HG02759 (cell line): ENCODE measurements around the gene RRN3.
"Not testable (repeated sequence)": the region's sequence is repeated elsewhere in the genome, so short reads cannot be mapped to it uniquely, and the experiment has no call there.

ENCODE experiments used
- ATAC-seq: cut with Tn5 transposase; IDR thresholded peaks from one replicate; pipeline ENCODE4 v1.9.1; 2021; ENCODE audit warnings: mild to moderate bottlenecking, moderate library complexity; ENCODE audit not compliant: unreplicated experiment

The RRN3 gene

DNA sequence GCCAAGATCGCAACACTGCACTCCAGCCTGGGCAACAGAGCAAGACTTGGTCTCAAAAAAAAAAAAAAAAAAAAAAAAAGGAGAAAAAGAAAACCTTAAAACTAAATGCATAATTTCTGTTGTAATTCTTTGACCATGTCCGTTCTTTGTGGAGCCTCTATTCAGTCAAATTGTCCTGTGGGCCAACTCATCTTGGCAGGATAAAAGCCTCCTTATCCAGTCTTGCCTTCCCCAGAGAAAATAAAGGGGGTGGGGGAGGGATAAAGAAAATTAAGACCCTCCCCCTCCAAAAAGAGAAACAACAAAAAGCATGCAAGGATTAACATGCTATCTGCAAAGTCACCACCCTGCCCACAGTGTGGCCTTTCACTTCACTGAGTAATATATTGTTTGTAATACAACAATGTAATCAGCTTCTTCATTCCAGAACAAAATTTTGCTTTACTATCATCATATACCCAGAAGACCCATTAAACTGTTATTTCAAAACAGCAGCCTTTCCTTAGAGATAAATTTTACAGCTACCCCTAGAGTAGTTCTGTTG is 5.4 kb upstream of the RRN3 start:
- not testable (repeated sequence) for ATAC-seq

DNA sequence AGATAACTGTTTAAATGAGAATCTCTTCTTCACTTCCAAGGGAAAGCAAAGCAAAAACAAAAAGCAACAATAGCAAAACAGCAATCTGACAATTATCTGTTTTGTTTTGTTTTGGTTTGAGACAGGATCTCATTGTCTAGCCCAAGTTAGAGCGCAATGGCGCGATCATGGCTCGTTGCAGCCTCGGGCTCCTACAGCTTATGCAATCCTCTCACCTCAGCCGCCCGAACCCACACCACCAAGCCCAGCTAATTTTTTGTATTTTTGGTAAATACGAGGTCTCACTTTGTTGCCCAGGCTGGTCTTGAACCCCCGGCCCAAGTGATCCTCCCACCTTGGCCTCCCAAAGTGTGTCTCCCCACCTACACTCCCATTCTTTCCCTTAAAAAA is 2.5 kb upstream of the RRN3 start:
- ATAC-seq: not testable (repeated sequence)

DNA sequence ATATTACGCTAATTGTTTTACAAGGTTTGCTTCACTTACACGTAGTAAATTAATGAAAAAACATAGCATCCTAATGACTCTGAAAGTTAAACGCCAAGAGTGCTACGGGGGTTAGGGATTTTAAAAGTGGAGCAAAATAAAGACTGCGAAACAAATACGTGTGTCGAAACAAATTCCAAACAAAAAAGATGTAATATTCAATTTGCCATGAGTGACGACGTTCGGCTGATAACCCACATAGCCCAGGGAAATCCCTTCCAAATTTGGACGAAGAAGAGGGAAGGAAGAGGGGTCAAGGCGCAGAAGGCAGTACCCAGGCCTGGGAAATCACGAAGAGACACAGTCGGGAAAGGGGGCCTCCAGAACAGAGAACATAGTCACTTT is 509 bp downstream of the RRN3 start:
- ATAC-seq: not testable (repeated sequence)

DNA sequence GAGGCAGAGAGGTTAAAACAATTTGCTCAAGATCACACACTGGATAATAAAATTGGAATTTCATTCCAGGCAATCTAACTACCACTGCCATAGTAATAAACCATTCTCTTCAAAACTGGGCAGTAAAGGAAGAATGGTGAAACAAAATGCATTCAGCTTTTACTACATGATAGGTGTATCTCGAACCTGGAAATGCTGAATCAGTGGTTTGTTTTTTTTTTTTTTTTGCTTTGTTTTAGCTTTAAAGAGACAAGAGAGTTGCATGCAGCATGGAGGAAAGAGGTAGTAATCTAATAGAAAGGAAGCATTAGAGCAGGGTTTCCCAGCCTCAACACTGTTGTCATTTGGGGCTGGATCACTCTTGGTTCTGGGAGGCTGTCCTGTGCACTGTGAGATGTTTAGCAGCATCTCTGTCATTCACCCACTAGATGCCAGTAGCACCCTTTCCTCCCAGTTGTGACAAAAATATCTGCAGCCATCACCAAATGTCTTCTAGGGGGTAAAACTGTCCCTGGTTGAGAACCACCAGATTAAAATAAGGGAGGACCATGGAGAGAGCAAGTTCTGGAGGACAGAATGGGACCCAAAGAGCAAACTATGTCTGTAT is 3.3 kb downstream of the RRN3 start:
- ATAC-seq: not testable (repeated sequence)

DNA sequence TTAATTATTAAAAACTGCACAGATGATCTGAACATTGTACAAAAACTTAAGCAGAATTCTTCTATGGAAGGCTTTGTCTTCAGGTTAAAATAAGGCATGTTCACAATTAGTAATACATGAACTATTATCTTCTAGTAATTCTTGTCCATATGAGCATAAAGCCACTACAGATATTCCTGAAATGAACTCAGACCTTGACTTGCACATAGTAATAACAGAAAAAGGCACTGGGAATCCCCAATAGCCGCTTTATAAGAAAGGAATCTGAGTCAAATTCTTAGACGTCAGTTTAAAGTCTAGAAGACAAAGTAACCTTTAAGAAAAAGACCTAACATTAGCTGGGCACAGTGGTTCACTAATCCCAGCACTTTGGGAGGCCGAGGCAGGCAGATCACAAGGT is 11.3 kb downstream of the RRN3 start:
- peak; percentile 54 for ATAC-seq

DNA sequence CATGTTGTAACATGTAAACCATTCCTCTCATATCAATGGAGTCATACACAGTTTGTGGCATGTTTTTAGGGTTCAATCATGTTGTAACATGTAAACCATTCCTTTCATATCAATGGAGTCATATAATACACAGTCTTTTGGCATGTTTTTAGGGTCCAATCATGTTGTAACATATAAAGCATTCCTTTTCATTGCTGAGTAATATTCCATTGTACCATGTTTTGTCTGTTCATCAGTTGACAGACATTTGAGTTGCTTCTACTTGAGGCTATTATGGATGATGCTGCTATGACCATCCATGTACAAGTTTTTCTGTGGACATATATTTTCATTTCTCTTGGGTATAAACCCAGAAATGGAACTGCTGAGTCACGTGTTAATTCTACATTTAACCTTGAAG is 13.2 kb downstream of the RRN3 start:
- ATAC-seq: not testable (repeated sequence)

DNA sequence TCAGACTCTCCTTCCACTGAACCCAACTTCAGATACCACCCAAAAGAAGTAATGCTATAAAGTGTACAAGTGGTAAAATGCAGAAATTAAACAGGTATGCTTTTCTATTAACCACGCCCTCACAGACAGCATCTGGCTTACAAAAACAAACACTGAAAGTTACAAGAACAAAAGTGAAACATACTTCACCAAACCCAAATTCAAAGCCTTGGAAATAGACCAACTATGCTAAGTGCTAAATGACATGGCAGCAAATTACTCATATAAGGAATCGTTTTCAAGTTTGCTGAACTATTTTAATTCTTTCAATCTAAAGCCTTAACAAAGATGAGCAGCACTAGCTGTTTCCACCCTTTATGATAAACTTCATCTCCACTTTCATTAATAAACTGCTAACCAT is 17.9 kb downstream of the RRN3 start:
- ATAC-seq: not testable (repeated sequence)

DNA sequence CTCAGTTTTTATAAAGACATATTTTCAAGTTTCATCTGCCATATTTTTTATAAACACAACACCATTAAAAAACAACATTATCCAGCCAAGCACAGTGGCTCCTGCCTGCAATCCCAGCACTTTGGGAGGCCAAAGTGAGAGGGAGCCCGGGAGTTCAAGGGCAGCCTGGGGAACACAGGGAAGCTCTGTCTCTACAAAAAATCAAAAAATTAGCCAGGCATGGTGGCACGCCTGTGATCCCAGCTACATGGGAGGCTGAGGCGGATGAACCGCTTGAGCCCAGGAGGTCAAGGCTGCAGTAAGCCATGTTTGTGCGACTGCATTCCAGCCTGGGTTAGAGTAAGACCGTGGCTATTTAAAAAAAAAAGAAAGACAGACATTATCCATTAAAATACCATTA is 21.0 kb downstream of the RRN3 start:
- no peak for ATAC-seq

DNA sequence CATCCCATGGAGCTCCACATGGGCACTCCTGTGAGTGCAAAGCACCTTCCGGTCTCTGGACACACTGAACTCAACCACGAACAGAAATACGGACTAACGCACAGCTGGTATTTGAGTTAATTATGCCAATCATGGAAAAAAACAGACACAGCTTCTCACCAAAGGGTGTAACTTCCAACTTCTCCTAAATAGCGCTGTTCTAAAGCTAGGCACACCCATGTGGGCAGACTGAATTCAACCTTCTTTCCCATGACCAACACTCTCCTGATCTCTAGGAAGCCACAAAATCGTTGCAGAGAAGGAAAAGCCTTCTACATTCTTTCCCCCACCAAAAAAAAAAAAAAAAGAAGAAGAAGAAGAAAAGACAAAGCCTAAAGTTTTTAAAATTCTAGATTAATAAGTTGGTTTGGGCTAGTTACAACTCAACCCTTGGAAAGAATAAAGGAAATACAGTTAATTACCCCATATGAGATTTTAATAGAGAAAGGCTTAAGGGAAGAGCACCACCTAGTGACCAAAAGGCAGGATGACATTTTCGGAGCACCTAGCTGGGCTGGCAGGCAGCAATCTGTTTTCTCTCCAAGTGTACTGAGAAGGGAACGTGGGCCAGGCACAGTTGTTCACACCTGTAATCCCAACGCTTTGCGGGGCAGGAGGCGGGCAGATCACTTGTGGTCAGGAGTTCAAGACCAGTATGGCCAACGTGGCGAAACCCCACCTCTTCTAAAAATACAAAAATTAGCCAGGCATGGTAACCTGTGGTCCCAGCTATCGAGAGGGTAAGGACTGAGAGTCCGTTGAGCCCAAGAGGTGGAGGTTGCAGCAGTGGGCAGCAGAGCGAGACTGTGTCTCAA is 21.9 kb downstream of the RRN3 start:
- ATAC-seq: not testable (repeated sequence)

DNA sequence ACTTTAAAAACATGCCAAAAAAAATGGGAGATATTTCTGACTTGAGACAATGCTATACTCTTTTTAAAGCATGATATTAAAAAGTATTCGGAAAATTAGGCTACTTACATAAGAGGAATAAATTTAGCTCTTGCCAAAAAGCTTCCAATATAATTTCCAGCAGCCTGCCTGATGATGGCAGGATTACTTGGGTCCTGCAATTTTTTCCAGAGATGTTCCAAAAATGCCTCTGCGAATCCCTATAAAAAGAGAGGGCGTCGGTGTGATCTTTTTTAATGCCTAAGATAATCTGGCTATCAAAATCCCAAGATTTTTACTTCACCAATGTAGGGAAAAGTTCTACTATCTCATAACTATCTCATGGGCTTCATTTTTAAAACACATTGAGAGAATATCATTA is 23.1 kb downstream of the RRN3 start:
- ATAC-seq: not testable (repeated sequence)

DNA sequence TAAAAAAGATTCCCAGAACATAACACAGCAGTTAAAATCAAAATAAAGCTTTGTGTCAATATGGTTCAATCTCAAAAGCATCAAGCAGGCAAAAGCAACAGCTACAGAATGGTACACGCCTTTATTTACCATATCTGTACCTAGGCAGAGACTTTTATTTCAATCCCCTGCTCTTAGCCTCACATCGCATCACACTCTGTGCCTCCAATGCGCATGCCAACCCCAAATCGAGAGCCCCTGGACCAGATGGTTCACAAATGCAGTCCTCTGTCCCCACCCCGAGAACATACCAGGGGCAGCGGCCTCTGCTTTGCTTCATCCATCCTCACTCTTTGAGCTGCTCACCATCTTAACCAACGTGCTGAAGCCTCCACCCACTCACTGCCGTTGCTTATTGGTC is 27.4 kb downstream of the RRN3 start:
- not testable (repeated sequence) for ATAC-seq

DNA sequence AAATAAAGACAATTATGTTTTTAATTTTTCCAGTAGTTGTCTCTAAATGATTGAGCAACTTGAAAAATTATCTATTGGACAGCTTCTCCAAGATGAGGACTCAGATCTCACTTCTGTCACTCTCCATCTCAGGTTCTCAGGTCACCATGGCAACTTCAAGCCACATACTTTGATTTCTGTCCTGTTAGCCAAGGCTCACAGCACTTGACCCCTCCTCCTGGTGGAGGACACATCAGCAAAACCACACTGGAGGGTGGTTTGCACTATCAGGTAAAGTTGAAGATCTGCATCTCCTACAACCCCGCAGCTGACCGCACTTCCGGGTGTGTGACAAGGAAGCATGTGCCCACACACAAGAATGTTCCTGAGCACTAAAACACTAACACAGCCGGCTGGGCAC is 28.1 kb downstream of the RRN3 start:
- ATAC-seq: not testable (repeated sequence)

DNA sequence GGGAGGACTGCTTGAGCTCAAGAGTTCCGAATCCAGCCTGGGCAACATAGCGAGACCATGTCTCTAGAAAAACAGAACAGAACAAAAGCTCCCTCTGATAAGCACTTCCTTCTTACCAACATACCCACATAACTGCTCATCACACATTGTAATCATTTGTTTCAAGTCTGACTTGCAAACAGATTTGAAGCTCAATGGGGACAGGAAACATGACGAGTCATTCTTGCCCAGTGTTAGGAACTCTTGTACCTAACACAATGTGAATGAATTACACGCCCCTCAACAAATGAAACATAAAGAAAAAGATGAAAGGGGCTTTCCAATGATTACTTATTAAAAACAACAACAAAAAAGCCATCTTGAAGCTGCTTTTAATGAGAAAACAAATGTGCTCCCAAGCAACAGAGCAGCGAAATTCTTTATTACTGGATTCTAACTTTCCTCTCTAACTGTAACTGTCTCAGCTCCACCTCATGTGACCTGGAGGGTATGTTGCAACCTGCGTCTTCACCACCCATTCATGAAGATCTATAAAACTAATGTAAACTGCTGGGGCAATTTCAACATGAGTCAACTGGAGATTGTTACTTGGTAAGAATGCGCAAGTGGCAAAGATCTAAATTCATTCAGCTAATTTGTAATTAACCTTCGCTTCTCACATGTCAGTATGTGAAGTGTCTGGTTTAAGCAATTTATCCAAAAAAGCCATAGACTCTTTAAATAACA is 31.8 kb downstream of the RRN3 start:
- ATAC-seq: not testable (repeated sequence)

DNA sequence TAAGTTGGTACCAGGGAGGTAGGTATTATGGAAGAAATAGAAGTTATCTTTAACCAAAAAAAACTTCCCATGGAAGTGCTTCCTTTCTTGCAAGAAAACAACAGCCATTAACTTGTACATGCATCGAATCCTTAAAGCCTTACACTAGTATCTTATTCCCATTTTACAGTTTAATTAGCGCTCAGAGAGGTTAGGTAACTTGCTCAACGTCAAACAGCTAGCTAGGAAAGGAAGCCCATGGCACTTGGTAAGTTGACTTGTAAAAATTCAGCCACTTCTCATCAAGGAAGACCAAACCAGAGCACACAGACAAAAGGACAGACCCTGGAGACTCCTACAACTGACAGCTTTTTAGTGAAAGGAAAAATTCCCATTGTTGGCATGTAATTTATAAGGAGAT is 34.7 kb downstream of the RRN3 start:
- ATAC-seq: no peak

DNA sequence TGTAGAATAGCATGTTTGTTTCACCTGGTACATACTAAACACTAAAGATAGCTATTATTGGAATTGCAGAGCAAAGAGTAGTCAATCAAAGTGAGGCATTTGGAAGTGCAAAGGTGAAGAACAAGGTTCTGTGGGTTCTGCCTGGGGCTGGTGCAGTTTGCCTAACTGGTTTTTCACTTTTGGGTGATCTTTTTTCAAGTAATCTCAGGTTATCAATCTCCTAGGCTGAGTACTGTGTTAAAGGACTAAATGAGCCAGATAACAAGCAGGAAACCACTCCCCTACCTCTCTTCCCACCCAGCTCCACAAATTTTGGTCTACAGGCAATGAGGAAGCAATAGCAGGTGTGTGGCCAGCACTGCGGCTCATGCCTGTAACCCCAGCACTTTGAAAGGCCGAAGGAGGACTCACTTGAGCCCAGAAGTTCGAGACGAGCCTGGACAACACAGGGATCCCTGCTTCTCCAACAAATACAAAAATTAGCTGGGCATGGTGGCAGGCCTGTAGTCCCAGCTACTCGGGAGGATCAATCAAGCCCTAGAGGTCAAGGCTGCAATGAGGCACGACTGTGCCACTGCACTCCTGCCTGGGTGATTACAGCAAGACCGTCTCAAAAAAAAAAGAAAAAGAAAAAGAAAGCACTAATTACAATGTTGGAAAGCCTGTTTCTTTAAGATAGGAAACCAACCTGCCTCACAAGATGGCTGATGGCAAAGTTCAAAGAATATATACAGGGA is 36.2 kb downstream of the RRN3 start:
- ATAC-seq: no peak

DNA sequence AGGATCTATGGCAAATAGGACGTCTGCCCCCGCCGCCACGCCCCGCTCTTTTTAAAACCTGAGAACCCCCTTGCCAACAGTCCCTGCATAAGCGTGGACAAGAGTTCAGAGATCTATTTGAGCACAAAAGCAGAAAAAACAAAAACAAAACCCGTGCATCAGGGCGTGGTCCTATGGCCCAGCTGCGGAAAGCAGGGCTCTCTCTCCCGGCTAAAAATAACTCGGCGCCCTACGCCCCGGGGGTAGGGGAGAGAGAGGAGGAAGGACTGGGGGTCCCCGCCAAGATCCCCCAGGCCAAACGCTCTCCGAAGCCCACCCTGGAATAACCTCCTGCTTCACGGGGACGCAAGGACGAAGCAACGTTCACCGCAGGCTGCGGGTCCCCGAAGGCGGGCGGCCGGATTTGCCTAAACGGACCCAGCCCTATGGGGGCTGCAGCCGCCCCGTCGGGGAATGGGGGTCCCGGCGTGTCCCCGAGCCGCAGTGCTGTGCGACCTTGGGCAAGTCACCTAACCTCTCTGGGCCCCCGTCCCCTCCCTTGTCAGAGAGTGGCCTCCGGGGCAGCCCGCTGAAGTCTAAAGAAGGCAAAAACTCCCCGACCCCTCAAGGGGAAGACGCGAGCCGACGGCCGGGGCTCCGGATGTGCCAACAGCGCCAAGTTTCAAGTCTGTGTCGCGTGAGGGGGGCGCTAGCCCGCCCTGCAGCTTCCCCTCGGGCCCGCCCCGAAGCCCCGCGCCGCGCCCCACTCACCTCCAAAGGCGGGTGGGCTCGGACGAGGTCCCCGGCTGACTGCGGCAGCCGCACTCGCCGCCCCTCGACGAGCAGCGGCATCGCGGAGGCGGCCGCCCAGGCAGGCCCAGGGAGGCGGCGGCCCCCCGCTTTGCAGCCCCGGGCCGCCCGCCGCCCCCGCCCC is 38.7 kb downstream of the RRN3 start:
- peak; percentile 70 for ATAC-seq

DNA sequence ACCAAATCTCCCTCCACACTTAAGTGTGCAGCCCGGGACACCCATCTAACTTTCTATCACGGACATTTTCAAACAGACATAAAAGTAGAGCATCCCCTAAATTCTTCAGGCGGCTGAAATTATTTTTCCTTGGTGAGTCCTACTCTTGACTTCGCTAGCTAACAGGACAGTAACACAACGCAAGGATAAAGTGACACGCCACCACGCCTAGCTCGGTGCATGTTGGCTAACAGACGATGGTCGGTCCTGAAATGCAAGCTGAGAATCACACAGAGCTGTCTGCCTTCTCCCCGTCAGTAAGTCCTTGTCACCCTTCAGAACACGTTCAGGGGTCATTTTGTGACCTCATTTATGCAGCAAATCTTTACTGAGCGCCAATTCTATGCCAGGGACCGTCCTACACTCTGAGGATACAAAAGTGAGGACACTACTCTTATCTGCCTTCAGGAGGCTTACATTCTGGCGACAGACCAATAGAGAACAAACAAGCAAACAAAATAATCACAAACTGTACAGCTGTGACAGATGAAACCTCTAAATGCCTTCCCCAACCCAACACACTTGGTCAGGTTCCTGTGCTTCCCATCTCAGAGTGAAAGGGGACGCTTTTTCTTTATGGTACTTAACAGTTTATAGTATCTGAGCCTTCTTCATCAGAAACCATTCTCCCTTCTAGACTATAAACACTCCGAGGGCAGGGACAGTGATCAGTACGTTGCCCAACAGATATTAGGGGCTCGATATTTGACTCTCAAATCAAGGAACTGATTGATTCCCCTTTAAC is 39.5 kb downstream of the RRN3 start:
- no peak for ATAC-seq

DNA sequence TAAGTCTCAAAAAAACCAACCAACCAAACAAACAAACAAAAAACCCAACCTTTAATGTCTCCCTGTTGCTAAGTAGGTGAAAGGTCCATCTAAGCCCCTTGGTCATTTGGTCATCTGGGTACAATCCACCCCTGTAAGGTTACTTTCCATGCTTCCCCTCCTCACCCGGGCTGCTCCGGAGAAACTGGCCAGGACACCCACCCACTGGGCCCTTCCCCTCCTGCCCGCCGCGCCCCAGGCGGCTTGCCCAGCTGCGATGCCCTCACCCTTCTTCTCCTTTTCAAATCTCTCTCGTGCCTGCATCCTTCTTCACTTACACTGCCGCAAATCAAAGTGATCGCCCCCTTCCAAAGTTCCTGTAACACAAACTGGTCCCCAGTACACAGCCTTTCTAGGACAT is 40.2 kb downstream of the RRN3 start:
- ATAC-seq: no peak
